KG1 (cell line): Measurements from ENCODE around the gene DOLPP1.

Experiments used
- DNase-seq: peaks from one replicate; lab custom pipeline; 2025; lab: John Stamatoyannopoulos, UW

The DOLPP1 gene

DNA sequence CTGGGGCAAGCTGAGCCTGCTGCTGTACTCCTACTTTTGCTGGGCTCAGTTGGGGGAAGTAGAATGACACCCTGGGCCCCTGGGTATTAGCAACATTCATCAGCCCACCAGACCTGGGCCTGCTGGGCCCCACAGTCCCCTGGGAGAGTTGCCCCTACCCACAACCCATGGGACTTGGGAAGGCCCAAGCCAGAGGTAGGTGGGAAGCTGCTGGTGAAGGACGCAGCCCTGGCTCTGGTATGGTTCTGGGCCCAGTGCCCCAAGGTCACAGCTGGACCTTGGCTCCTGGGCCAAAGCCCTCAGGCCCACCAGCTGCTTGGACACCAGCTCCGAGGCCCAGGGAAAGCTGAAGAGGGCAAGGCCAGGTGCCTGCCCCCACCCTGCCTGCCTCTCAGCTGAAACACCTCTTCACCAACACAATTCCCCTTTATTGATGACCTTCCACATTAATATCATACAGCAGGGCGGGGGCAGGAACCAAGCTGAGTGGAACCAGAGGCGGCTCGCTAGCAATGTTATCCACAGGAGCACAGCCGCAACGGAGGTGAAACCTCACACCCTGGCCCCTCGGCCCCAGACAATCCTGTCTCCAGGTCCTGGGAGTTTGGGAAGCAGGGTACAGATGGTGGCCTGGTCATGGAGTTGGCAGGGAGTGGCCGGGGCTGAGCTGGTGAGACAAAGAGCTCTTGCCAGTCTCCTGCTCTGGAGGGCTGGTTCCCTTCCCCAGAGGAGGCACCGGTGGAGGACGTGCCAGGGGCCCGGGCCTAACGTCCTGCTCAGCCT, 13.7 kb downstream of the DOLPP1 start:
- DNase-seq, result no peak

GRCh38 chr9:129095170-129095667, 14.3 kb downstream of the DOLPP1 start:
- no peak for DNase-seq

GRCh38 chr9:129095908-129096307, 15.0 kb downstream of the DOLPP1 start:
- DNase-seq, result no peak

DNA sequence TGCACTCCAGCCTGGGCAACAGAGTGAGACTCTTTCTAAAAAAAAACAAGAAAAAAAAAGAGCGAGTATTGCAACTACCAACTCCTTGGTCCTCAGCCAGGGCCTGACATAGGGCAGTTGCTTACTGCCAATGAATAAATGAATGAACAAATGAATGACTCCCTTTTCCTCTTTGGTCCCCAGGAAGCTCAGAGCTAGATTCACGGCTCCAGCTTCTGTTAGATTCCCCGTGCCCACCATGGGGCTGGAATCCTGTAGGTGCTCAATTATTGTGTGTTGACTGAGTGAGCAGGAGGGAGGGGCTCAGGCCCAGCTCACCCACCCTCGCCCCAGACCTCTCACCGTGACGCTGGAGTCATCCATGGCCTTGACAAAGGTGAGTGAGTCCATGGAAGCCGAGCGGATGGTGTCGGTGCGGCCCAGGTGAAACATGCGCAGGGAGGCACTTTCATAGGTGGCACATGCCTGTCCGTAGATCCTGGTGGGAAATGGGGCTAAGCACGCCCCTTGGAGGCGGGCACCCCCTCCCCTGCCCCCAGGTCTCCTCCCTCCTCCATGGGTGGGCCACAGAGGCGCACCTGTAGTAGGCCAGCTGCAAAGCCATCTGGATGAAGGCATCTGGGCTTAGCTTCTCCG, 16.9 kb downstream of the DOLPP1 start:
- no peak for DNase-seq

DNA sequence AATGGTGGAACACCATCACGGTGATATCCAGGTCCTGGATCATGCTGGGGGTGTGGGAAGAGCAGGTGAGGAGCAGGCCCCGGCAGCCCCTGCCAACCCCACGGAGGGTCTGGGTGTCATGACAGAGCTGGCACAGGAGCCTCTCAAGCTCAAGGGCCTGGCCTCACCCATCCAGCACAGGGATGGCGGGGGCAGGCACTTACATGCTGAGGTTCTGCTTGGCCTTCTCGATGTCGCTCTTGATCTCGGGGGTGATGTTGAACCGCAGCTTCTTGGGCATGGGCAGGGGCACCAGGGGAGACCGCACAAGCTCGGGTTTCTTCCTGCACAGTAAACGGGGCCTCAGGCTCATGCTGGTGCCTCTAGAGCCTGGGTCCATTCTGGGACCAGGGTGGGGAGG, 17.4 kb downstream of the DOLPP1 start:
- DNase-seq, result no peak

- no peak for DNase-seq
These were observed 19.7 kb downstream of the DOLPP1 start for GRCh38 chr9:129100383-129101169.

DNA sequence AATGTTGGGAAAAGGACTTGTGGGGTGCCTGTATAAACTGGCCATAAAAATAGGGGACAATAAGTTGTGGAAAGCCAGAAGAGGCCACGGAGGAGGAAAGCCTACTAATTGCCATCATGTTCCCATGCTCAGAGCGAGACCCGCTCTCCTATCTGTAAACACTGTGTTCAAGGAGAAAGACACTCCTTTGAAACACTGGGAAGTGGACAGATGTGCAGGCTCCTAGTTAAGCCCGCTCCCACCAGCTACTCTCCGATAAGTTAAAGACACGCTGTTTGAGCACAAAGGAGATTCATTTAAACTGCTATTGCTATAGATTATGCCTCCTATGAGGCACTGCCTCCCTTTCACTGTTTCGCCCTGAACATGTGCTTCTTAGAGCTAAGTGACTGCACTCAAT, 20.4 kb downstream of the DOLPP1 start:
- DNase-seq, result no peak

DNA sequence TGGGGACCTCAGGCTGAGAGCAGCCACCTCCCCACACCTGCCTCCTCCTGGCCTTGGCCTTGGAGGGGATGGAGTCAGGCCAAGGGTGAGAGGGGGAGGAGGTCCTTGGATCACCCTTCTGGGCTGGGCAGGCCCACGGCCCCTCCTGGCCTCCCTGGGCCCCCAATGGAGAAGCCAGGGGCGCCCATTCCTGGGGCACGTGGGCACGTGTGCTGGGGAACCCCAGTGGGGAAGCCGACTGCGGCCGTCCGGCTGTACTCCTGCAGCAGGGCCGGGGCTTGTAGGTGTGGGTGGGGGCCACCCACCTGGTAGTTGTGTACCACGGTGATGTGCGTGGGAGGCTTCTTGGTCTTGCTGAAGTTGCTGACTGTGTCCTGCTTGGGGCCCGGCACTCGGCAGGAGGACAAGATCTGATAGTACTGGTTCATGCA, 21.2 kb downstream of the DOLPP1 start:
- DNase-seq, result no peak

GRCh38 chr9:129102791-129103594, 22.1 kb downstream of the DOLPP1 start:
- no peak for DNase-seq

GRCh38 chr9:129103595-129103965, 22.7 kb downstream of the DOLPP1 start:
- no peak for DNase-seq

DNA sequence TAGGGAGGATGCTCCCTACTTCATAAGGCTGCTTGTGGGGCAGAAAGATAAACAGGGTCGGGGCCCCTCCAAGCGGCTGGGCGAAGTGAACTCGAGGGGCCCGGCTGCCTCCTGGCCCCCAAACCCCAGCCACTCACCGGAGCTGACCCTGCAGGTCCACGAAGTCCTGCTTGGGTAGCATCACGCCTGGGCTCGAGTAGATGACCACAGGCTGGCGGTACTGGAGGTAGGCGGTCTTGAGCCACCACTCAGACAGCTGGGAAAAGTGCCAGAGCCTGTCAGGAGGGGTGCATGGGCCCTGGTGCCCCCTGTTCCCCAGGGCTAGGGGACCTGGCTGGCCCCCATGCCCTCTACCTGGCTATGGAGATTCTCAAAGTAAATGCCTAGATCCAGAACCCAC, 23.1 kb downstream of the DOLPP1 start:
- DNase-seq, result no peak

- no peak for DNase-seq
These were observed 25.2 kb downstream of the DOLPP1 start for GRCh38 chr9:129105857-129106694.

GRCh38 chr9:129107651-129108050, 26.7 kb downstream of the DOLPP1 start:
- no peak for DNase-seq

- DNase-seq, result no peak
These were observed 27.3 kb downstream of the DOLPP1 start for GRCh38 chr9:129108083-129108804.

- DNase-seq, result no peak
These were observed 28.1 kb downstream of the DOLPP1 start for GRCh38 chr9:129108805-129109536.

GRCh38 chr9:129109537-129109903, 28.6 kb downstream of the DOLPP1 start:
- no peak for DNase-seq

GRCh38 chr9:129109952-129110739, 29.2 kb downstream of the DOLPP1 start:
- DNase-seq, result no peak

- peak; percentile 87 for DNase-seq
These were observed 30.0 kb downstream of the DOLPP1 start, which contains the start of the genes CRAT and PTPA for GRCh38 chr9:129110740-129111527. Gene CRAT (minus strand): TSS chr9:129110793. CDS start chr9:129110509, 284 bp downstream. Gene PTPA (plus strand): TSS chr9:129111415. CDS start chr9:129111601, 186 bp downstream.
